Activated B cell treated with CpG ODN at 0.5 μM for 24 hours (primary cell): Measurements from ENCODE around the gene CEP164. TPM values are rescaled to one million over a fixed set of nuclear protein-coding genes. Genes with fewer than 3 reads are reported as not detected.

Source experiments
- ATAC-seq: fragments of 200-7000 bp; cut with Tn5 transposase; one replicate; pipeline ENCODE4 v1.10.0; 2021; ENCODE audit warnings: low read depth, mild to moderate bottlenecking, moderate library complexity
- CTCF ChIA-PET: fragments of 350-600 bp; sonication (Branson Sonifier 250); formaldehyde crosslinking; loops from one replicate; lab custom pipeline; 2021; ENCODE audit warnings: antibody characterized with exemption; lab: Charles Lee
- POLR2A ChIA-PET: fragments of 350-600 bp; sonication (Branson Sonifier 250); formaldehyde crosslinking; loops from one replicate; lab custom pipeline; 2021; ENCODE audit warnings: antibody characterized with exemption; lab: Charles Lee
- DNase-seq: peaks from one replicate; pipeline ENCODE4 v3.0.0; 2022
- H3K27ac Mint-ChIP-seq: one replicate; pipeline ENCODE4 v1.8.0; 2020; ENCODE audit warnings: mixed read lengths
- H3K27me3 Mint-ChIP-seq: one replicate; pipeline ENCODE4 v1.8.0; 2021; ENCODE audit warnings: mixed read lengths
- H3K36me3 Mint-ChIP-seq: one replicate; pipeline ENCODE4 v1.8.0; 2021; ENCODE audit warnings: low read depth, mixed read lengths
- H3K4me1 Mint-ChIP-seq: one replicate; pipeline ENCODE4 v1.8.0; 2021; ENCODE audit warnings: mixed read lengths
- H3K4me3 Mint-ChIP-seq: one replicate; pipeline ENCODE4 v1.8.0; 2020; ENCODE audit warnings: mild to moderate bottlenecking, mixed read lengths
- H3K9me3 Mint-ChIP-seq: one replicate; pipeline ENCODE4 v1.8.0; 2020; ENCODE audit warnings: mixed read lengths
- CTCF ChIP-seq: fragments of 200-600 bp; IDR thresholded peaks from one replicate; pipeline ENCODE4 v1.8.0; 2022; ENCODE audit warnings: antibody characterized with exemption, mild to moderate bottlenecking
- intact Hi-C: fragments of 100-400 bp; cut with micrococcal nuclease; formaldehyde crosslinking; loops from one replicate; pipeline ENCODE4 v1.15.1; 2024
- total RNA-seq: library from RNA; stranded (reverse); gene quantifications from 2 replicates; pipeline ENCODE4 v1.2.3, GENCODE V29; 2022

CEP164 gene
- total RNA-seq, 1 donor from 2014 or later = 50.9 TPM

- intact Hi-C loops = no loop called here
- DNase-seq (no peak), ATAC-seq (no peak)
- no peaks in the 10 kb centered on the region for H3K4me1 Mint-ChIP-seq
- no peaks in the 10 kb centered on the region for H3K27me3 Mint-ChIP-seq
- H3K4me3 Mint-ChIP-seq = no peak within 1 kb of the TSS
- H3K9me3 Mint-ChIP-seq = no peaks in the 10 kb centered on the region
- no peak within 1 kb of the TSS for H3K27ac Mint-ChIP-seq
- CTCF ChIA-PET = no interaction called here
- POLR2A ChIA-PET = no interaction called here
- peaks cover 23% of the 10 kb centered on the region for H3K36me3 Mint-ChIP-seq
- TF ChIP-seq CTCF = no peak
Observed at GRCh38 chr11:117290809-117291396, 36.8 kb upstream of the CEP164 start, which contains the start of gene BACE1-AS. BACE1-AS (plus strand) TSS chr11:117291346.

GRCh38 chr11:117292616-117293015 lies 35.0 kb upstream of the CEP164 start:
- intact Hi-C loops = no loop called here

GRCh38 chr11:117295438-117296137 lies 32.1 kb upstream of the CEP164 start:
- intact Hi-C loops = no loop called here
- H3K36me3 Mint-ChIP-seq = no peaks in the 10 kb centered on the region
- ATAC-seq (no peak), DNase-seq (no peak)
- ChIA-PET POLR2A (no interaction called here), CTCF (no interaction called here)
- no peak overlapping the region for H3K4me3 Mint-ChIP-seq
- H3K9me3 Mint-ChIP-seq = no peaks in the 10 kb centered on the region
- H3K4me1 Mint-ChIP-seq = no peaks in the 10 kb centered on the region
- no peak for TF ChIP-seq CTCF
- H3K27me3 Mint-ChIP-seq = no peaks in the 10 kb centered on the region
- no peak overlapping the region for H3K27ac Mint-ChIP-seq

More at GRCh38 chr11:117292616-117293015, 35.0 kb upstream of the CEP164 start:
- Mint-ChIP-seq H3K4me1 (no peaks in the 10 kb centered on the region), H3K4me3 (no peak overlapping the region), H3K27ac (no peak overlapping the region), H3K36me3 (peaks cover 14% of the 10 kb centered on the region), H3K27me3 (no peaks in the 10 kb centered on the region), H3K9me3 (no peaks in the 10 kb centered on the region)
- ChIA-PET POLR2A (interaction anchor here (0.7 kb wide), 1 partner anchor 35 kb away, joined by 4 read pairs; the partner anchor contains the start of gene CEP164), CTCF (no interaction called here)
- no peak for DNase-seq
- no peak for ATAC-seq
- TF ChIP-seq CTCF = no peak

GRCh38 chr11:117296881-117297280 lies 30.8 kb upstream of the CEP164 start:
- ChIA-PET CTCF (no interaction called here), POLR2A (no interaction called here)
- intact Hi-C loops = no loop called here
- H3K4me1 Mint-ChIP-seq = no peaks in the 10 kb centered on the region
- no peak overlapping the region for H3K4me3 Mint-ChIP-seq
- ATAC-seq (no peak), DNase-seq (no peak)
- H3K36me3 Mint-ChIP-seq = no peaks in the 10 kb centered on the region
- TF ChIP-seq CTCF = no peak
- peaks cover 2% of the 10 kb centered on the region for H3K27me3 Mint-ChIP-seq
- no peak overlapping the region for H3K27ac Mint-ChIP-seq
- H3K9me3 Mint-ChIP-seq = no peaks in the 10 kb centered on the region

- ChIA-PET POLR2A (no interaction called here), CTCF (no interaction called here)
- H3K4me1 Mint-ChIP-seq = no peaks in the 10 kb centered on the region
- peaks cover 2% of the 10 kb centered on the region for H3K27me3 Mint-ChIP-seq
- H3K36me3 Mint-ChIP-seq = no peaks in the 10 kb centered on the region
- no peaks in the 10 kb centered on the region for H3K9me3 Mint-ChIP-seq
- intact Hi-C loops = no loop called here
- no peak overlapping the region for H3K27ac Mint-ChIP-seq
- no peak for TF ChIP-seq CTCF
- DNase-seq (no peak), ATAC-seq (no peak)
- no peak overlapping the region for H3K4me3 Mint-ChIP-seq
Observed at GRCh38 chr11:117298195-117298594, 29.5 kb upstream of the CEP164 start.
